Measurements from ENCODE around the gene FMN1.

- TF ChIP-seq CTCF (conservative IDR thresholded peaks at IDR 0.05; ENCODE audit: low read depth, low read length) (no peak), EZH2 (IDR thresholded peaks at IDR 0.05; ENCODE audit: low read length, unreplicated experiment) (no peak)
Observed at GRCh38 chr15:32866454-32867312, 327.8 kb downstream of the FMN1 start.

Measured in PC-3 (cell line).